GM23248 (cell line): Measurements from ENCODE around the gene LAMA1. TPM values are rescaled to one million over a fixed set of nuclear protein-coding genes. Genes with fewer than 3 reads are reported as not detected.
A peak's percentile ranks its signal among the peaks of the same experiment; 100 is the strongest.

Experiments used
- DNase-seq: peaks from one replicate; pipeline ENCODE4 v3.0.0-alpha.2; 2015
- H2AFZ ChIP-seq: fragments of 200-600 bp; sonication (generic); 2 replicates; pipeline ENCODE4 v1.6.1; 2016; ENCODE audit warnings: antibody characterized with exemption
- H3F3A ChIP-seq: fragments of 200-600 bp; sonication (generic); 2 replicates; pipeline ENCODE4 v1.6.1; 2016; ENCODE audit warnings: mild to moderate bottlenecking, antibody characterized with exemption, mixed run types; ENCODE audit not compliant: insufficient read depth
- H3K27ac ChIP-seq: fragments of 200-600 bp; sonication (generic); 2 replicates; pipeline ENCODE4 v1.5.1; 2016; ENCODE audit warnings: mild to moderate bottlenecking
- H3K27me3 ChIP-seq: fragments of 200-600 bp; sonication (generic); replicated peaks from 2 replicates; pipeline ENCODE4 v1.6.1; 2016; ENCODE audit warnings: mild to moderate bottlenecking; ENCODE audit not compliant: insufficient read depth
- H3K36me3 ChIP-seq: fragments of 200-600 bp; sonication (generic); 2 replicates; pipeline ENCODE4 v1.6.1; 2016; ENCODE audit warnings: low read depth, mild to moderate bottlenecking
- H3K4me1 ChIP-seq: fragments of 200-600 bp; sonication (generic); 2 replicates; pipeline ENCODE4 v1.6.1; 2016; ENCODE audit warnings: mild to moderate bottlenecking; ENCODE audit not compliant: insufficient read depth
- H3K4me2 ChIP-seq: fragments of 200-600 bp; sonication (generic); one replicate; pipeline ENCODE4 v1.6.1; 2016; ENCODE audit warnings: mild to moderate bottlenecking; ENCODE audit not compliant: unreplicated experiment
- H3K4me3 ChIP-seq: fragments of 200-600 bp; sonication (generic); 2 replicates; pipeline ENCODE4 v1.5.1; 2016; ENCODE audit warnings: mild to moderate bottlenecking
- H3K79me2 ChIP-seq: fragments of 200-600 bp; sonication (generic); 2 replicates; pipeline ENCODE4 v1.6.1; 2016; ENCODE audit warnings: mild to moderate bottlenecking; ENCODE audit not compliant: insufficient read depth
- H3K9ac ChIP-seq: fragments of 200-600 bp; sonication (generic); 2 replicates; pipeline ENCODE4 v1.6.1; 2016; ENCODE audit warnings: mild to moderate bottlenecking
- H3K9me2 ChIP-seq: fragments of 200-600 bp; sonication (generic); 2 replicates; pipeline ENCODE4 v1.6.1; 2016; ENCODE audit warnings: mixed run types, mild to moderate bottlenecking, moderate library complexity; ENCODE audit not compliant: insufficient read depth
- H3K9me3 ChIP-seq: fragments of 200-600 bp; sonication (generic); one replicate; pipeline ENCODE4 v1.6.1; 2017; ENCODE audit warnings: low read depth
- H4K20me1 ChIP-seq: fragments of 200-600 bp; sonication (generic); 2 replicates; pipeline ENCODE4 v1.6.0; 2016; ENCODE audit not compliant: insufficient read depth
- EZH2 ChIP-seq: fragments of 200-600 bp; sonication (generic); IDR thresholded peaks from 2 replicates; pipeline ENCODE4 v1.6.1; 2018; ENCODE audit warnings: antibody characterized with exemption, mild to moderate bottlenecking; ENCODE audit not compliant: insufficient read depth, poor library complexity, severe bottlenecking
- EZH2phosphoT487 ChIP-seq: fragments of 200-600 bp; sonication (generic); IDR thresholded peaks from 2 replicates; pipeline ENCODE4 v1.6.1; 2018; ENCODE audit warnings: antibody characterized with exemption, moderate library complexity, mild to moderate bottlenecking, low read depth; ENCODE audit not compliant: insufficient read depth
- WGBS, 2 experiments: methylation state at CpG; one replicate each; pipeline ENCODE4 v1.1.6; 2015 to 2017; ENCODE audit warnings: low lambda C conversion rate in 2 of 2, low coverage in 1 of 2; ENCODE audit errors: missing lambda C conversion rate in 2 of 2; 5-methylcytosine and 5-hydroxymethylcytosine counted together
- in situ Hi-C: fragments of 300-500 bp; cut with MboI; formaldehyde crosslinking; loops from 2 replicates; pipeline ENCODE4 v1.15.0; 2020
- polyA plus RNA-seq: library from polyadenylated mRNA; unstranded; fragments of >200 nt; fragmentation: Nextera tagmentation; extraction: Ambion mirVana; gene quantifications from 2 replicates; pipeline ENCODE4 v1.2.1, GENCODE V29; 2016
- total RNA-seq: library from RNA; depleted of rRNA; stranded (reverse); fragments of >200 nt; shearing (Covaris generic); gene quantifications from 2 replicates; pipeline ENCODE4 v1.2.3, GENCODE V29; 2014

The LAMA1 gene
- total and polyA plus RNA-seq, 2 experiments from 2014 or later = 3.1 to 5.4 TPM

DNA sequence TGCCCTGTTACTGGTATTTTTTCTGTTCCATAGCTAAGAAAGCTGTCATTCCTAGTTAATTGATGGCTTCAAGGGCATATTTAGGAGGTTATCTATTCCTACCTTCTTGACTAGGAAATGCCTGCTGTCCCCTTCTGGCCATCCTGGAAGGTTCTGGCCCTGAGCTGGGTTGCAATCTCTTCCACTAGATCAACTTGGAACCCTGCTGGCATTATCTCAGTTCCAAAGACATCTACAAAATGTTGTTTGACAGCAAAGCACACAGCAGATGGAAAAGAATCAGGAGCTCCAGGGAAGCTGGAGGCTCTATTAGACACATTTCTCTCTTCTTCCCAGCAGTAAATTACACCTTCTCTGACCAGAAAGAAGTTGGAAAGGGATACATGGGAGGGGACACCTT, 196.0 kb downstream of the LAMA1 start:
- Histone ChIP-seq H3K27ac (no peak overlapping the region), H3K27me3 (no peaks in the 10 kb centered on the region), H3K4me2 (no peak overlapping the region), H3F3A (no peaks in the 10 kb centered on the region), H3K4me1 (no peaks in the 10 kb centered on the region), H3K4me3 (no peak overlapping the region), H3K36me3 (no peaks in the 10 kb centered on the region), H3K9ac (no peak overlapping the region), H3K9me3 (no peaks in the 10 kb centered on the region), H2AFZ (no peak overlapping the region), H4K20me1 (no peaks in the 10 kb centered on the region), H3K9me2 (no peaks in the 10 kb centered on the region), H3K79me2 (no peaks in the 10 kb centered on the region)
- TF ChIP-seq EZH2 (no peak), EZH2phosphoT487 (no peak)
- DNase-seq = no peak
- in situ Hi-C loops = loop anchor here (10.0 kb wide), 1 partner anchor 253 kb away; no protein-coding TSS in a partner anchor

DNA sequence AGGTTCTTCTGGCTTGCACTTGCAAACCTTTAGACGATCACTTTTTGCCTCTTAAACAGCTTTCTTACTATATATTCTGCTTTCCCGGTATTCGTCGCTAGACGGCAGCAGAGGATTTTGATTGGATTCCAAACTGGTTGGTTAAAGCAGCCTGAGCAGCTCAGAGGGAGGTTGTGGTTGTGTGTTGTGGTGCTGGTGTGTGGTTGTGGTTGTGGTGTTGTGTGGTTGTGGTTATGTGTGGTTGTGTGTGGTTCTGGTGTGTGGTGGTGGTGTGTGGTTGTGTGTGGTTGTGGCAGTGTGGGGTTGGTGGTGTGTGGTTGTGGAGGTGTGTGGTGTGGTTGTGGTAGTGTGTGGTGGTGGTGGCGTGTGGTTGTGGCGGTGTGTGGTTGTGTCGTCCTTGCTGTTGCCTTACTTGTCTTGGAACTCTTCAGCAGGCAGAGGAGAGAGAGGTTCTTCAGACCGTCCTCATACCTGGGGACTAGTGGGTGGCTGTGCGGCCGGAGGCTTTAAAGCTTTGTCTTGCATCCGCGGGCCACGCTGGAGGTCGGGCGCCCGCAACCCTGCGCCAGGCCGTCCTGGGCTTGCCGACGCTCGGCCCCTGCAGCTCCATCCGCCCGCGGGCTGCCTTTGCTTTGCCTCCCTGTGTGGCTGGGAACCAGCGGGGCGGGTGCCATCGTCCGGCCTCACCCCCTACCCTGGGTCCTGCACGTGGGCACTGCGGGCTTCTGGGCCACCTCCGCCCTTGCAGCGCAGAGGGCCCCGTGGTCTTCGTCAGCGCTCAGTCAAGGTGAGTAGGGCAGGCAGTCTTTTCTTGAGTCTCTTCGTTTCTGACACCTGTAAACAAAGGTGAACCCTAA, 197.3 kb downstream of the LAMA1 start:
- Histone ChIP-seq H3K4me1 (no peaks in the 10 kb centered on the region), H3K27ac (no peak overlapping the region), H3K4me3 (no peak overlapping the region), H3K9me3 (no peaks in the 10 kb centered on the region), H3F3A (no peaks in the 10 kb centered on the region), H2AFZ (no peak overlapping the region), H3K27me3 (no peaks in the 10 kb centered on the region), H3K4me2 (no peak overlapping the region), H3K36me3 (no peaks in the 10 kb centered on the region), H3K9ac (no peak overlapping the region), H3K79me2 (no peaks in the 10 kb centered on the region), H3K9me2 (no peaks in the 10 kb centered on the region), H4K20me1 (no peaks in the 10 kb centered on the region)
- TF ChIP-seq EZH2 (no peak), EZH2phosphoT487 (no peak)
- WGBS, 2 experiments = 64 to 65% methylated on average over 37 of the region's 37 CpGs
- peak; percentile 74 for DNase-seq
- in situ Hi-C loops = loop anchor here (10.0 kb wide), 1 partner anchor 254 kb away; no protein-coding TSS in a partner anchor

GRCh38 chr18:6917072-6917471, 200.5 kb downstream of the LAMA1 start:
- TF ChIP-seq EZH2phosphoT487 (no peak), EZH2 (no peak)
- no peak overlapping the region for H3K4me3 ChIP-seq
- DNase-seq = peak; percentile 16
- H3K4me2 ChIP-seq = no peak overlapping the region
- no peaks in the 10 kb centered on the region for H3K4me1 ChIP-seq
- H3K9ac ChIP-seq = no peak overlapping the region
- H3K36me3 ChIP-seq = no peaks in the 10 kb centered on the region
- WGBS, 2 experiments = 56 to 58% methylated on average over 3 of the region's 3 CpGs
- no peaks in the 10 kb centered on the region for H3K9me2 ChIP-seq
- no peaks in the 10 kb centered on the region for H3K9me3 ChIP-seq
- H3K79me2 ChIP-seq = no peaks in the 10 kb centered on the region
- 0 out of 2 replicates have a peak, but pooled peaks cover 14% of the 10 kb centered on the region for H3K27me3 ChIP-seq
- no peaks in the 10 kb centered on the region for H3F3A ChIP-seq
- no peaks in the 10 kb centered on the region for H4K20me1 ChIP-seq
- in situ Hi-C loops = no loop called here
- H3K27ac ChIP-seq = no peak overlapping the region
- H2AFZ ChIP-seq = no peak overlapping the region

DNA sequence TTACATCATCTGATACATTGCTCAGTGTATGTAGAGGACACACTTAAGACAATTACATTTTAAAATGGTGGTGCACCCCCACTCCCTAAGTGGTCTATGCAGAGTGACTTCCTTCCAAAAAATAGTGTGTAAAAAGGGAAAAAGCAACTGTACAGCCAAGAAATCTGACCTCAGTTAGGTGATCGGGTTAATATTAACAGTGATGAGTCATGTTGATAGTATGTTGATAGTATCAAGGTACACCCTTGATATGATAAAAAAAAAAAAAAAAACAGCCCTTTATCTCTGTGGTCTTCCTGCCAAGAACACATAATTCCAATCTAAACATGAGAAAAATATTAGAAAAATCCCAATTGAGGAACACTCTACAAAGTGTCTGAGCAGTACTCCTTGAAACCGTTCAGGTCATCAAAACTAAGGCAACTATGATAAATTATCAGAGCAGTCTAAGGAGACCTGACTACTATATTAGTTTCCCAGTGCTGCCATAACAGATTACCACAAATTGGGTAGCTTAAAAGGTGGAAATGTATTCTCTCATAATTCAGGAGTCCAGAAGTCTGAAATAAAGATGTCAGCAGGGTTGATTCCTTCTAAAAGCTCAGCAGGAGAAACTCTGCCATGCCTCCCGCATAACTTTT, 216.2 kb downstream of the LAMA1 start:
- TF ChIP-seq EZH2 = no peak
- TF ChIP-seq EZH2phosphoT487 = no peak
- Histone ChIP-seq H3K9me3 (no peaks in the 10 kb centered on the region), H4K20me1 (no peaks in the 10 kb centered on the region), H3K4me2 (no peak overlapping the region), H3K27me3 (no peaks in the 10 kb centered on the region; the same call in 1 of the 2 replicates), H2AFZ (no peak overlapping the region), H3K4me3 (no peak overlapping the region), H3F3A (no peaks in the 10 kb centered on the region), H3K9ac (no peak overlapping the region), H3K79me2 (no peaks in the 10 kb centered on the region), H3K9me2 (no peaks in the 10 kb centered on the region), H3K27ac (no peak overlapping the region), H3K4me1 (no peaks in the 10 kb centered on the region), H3K36me3 (no peaks in the 10 kb centered on the region)
- no peak for DNase-seq
- 68 to 70% methylated on average over 3 of the region's 3 CpGs for WGBS, 2 experiments
- in situ Hi-C loops = no loop called here
